Activated T-helper 1 cell treated with anti-CD3 and anti-CD28 coated beads, Interleukin-12 subunit alpha, Interleukin-12 subunit beta, Interleukin-2, Interleukin-4 antibody, amounts not matched to agents 30 ng/mL and 10 ng/mL and 1 ng/mL, durations not matched to agents 14 hours and 24 hours and 36 hours (primary cell): ENCODE results near the gene POU2AF3. TPM values are rescaled to one million over a fixed set of nuclear protein-coding genes. Genes with fewer than 3 reads are reported as not detected.
"Not testable (repeated sequence)": the region's sequence is repeated elsewhere in the genome, so short reads cannot be mapped to it uniquely, and the experiment has no call there.

Experiments
- DNase-seq: peaks from one replicate; pipeline ENCODE4 v3.0.0; 2021; ENCODE audit warnings: low spot score
- H3K27ac Mint-ChIP-seq: one replicate; pipeline ENCODE4 v1.8.0; 2021; ENCODE audit warnings: mild to moderate bottlenecking, mixed read lengths
- H3K27me3 Mint-ChIP-seq: one replicate; pipeline ENCODE4 v1.8.0; 2022; ENCODE audit warnings: mild to moderate bottlenecking, moderate library complexity, mixed read lengths; ENCODE audit not compliant: insufficient read depth
- H3K36me3 Mint-ChIP-seq: one replicate; pipeline ENCODE4 v1.8.0; 2021; ENCODE audit warnings: low read depth, mixed read lengths
- H3K4me1 Mint-ChIP-seq: one replicate; pipeline ENCODE4 v1.8.0; 2021; ENCODE audit warnings: low read depth, mixed read lengths
- H3K4me3 Mint-ChIP-seq: one replicate; pipeline ENCODE4 v1.8.0; 2021; ENCODE audit warnings: mild to moderate bottlenecking, moderate library complexity, mixed read lengths
- H3K9me3 Mint-ChIP-seq: one replicate; pipeline ENCODE4 v1.8.0; 2021; ENCODE audit warnings: mixed read lengths
- intact Hi-C: fragments of 100-400 bp; cut with micrococcal nuclease; formaldehyde crosslinking; loops from one replicate; pipeline ENCODE4 v1.15.1; 2024
- total RNA-seq: library from RNA; stranded (reverse); gene quantifications from 2 replicates; pipeline ENCODE4 v1.2.3, GENCODE V29; 2022

Gene POU2AF3
- total RNA-seq, 1 donor from 2014 or later: 0.21 TPM

DNA sequence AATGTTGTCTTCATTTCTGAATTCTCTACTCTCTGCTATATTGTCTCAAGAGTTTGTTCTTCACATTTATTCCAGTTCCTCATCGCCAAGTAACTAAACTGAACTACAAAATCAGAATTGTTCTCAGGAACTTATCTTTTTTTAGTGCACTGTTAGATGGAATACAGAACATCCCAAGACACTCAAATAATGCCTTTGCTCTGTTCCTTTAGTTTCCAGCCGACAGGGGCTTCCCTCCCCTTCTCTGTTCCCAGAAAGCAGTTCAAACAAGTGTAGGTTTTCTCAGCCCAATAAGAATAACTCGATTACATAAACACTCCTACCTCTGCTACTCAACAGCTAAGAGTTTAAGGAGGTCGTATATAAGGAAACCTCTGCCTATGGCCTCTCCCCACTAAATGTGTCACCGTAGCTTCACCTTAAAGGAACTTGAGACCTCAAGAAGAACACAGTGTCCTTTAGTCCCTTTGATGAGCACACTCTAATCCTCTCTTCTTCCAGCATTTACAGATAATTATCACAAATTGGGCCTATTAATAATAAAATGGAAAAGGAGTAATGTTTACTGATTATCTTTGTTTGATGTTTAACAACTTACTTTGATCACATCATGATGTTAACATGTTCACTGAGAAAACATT, 6.9 kb downstream of the POU2AF3 start:
- Mint-ChIP-seq H3K36me3 (no peaks in the 10 kb centered on the region), H3K4me3 (no peak overlapping the region), H3K27ac (no peak overlapping the region), H3K27me3 (peaks cover 55% of the 10 kb centered on the region), H3K4me1 (no peaks in the 10 kb centered on the region), H3K9me3 (no peaks in the 10 kb centered on the region)
- DNase-seq: no peak
- intact Hi-C loops: no loop called here

- peaks cover 54% of the 10 kb centered on the region for H3K27me3 Mint-ChIP-seq
- H3K9me3 Mint-ChIP-seq: no peaks in the 10 kb centered on the region
- no peak overlapping the region for H3K4me3 Mint-ChIP-seq
- no peak for DNase-seq
- H3K4me1 Mint-ChIP-seq: no peaks in the 10 kb centered on the region
- no peaks in the 10 kb centered on the region for H3K36me3 Mint-ChIP-seq
- H3K27ac Mint-ChIP-seq: no peak overlapping the region
- intact Hi-C loops: no loop called here
Measured at GRCh38 chr11:111305876-111306275, 7.5 kb downstream of the POU2AF3 start.

DNA sequence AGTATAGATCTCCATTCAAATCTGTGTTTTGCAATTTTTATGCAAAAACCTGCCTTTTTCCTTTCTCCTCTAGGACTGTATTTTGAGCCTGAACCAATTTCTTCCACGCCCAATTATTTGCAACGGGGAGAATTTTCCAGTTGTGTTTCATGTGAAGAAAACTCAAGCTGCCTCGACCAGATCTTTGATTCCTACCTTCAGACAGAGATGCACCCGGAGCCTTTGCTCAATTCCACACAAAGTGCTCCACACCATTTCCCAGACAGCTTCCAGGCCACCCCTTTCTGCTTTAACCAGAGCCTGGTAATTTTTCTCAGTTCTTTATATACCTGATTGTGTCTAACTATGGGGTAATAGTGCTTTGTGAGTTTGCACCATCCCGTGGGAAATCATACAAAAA, 8.0 kb downstream of the POU2AF3 start:
- no peak for DNase-seq
- no peak overlapping the region for H3K4me3 Mint-ChIP-seq
- H3K27ac Mint-ChIP-seq: no peak overlapping the region
- no peaks in the 10 kb centered on the region for H3K9me3 Mint-ChIP-seq
- no peaks in the 10 kb centered on the region for H3K36me3 Mint-ChIP-seq
- intact Hi-C loops: no loop called here
- H3K27me3 Mint-ChIP-seq: peaks cover 51% of the 10 kb centered on the region
- no peaks in the 10 kb centered on the region for H3K4me1 Mint-ChIP-seq

GRCh38 chr11:111307472-111308108, 9.2 kb downstream of the POU2AF3 start:
- no peaks in the 10 kb centered on the region for H3K4me1 Mint-ChIP-seq
- H3K9me3 Mint-ChIP-seq: no peaks in the 10 kb centered on the region
- H3K27me3 Mint-ChIP-seq: peaks cover 38% of the 10 kb centered on the region
- H3K27ac Mint-ChIP-seq: no peak overlapping the region
- H3K36me3 Mint-ChIP-seq: no peaks in the 10 kb centered on the region
- intact Hi-C loops: no loop called here
- DNase-seq: no peak
- no peak overlapping the region for H3K4me3 Mint-ChIP-seq

GRCh38 chr11:111308140-111308539, 9.8 kb downstream of the POU2AF3 start:
- DNase-seq: no peak
- Mint-ChIP-seq H3K9me3 (peaks cover 2% of the 10 kb centered on the region), H3K36me3 (no peaks in the 10 kb centered on the region), H3K4me1 (no peaks in the 10 kb centered on the region), H3K4me3 (no peak overlapping the region), H3K27ac (no peak overlapping the region), H3K27me3 (peaks cover 36% of the 10 kb centered on the region)
- intact Hi-C loops: no loop called here

GRCh38 chr11:111309215-111309915, 11.0 kb downstream of the POU2AF3 start:
- intact Hi-C loops: no loop called here
- Mint-ChIP-seq H3K27ac (no peak overlapping the region), H3K4me3 (no peak overlapping the region), H3K36me3 (no peaks in the 10 kb centered on the region), H3K9me3 (peaks cover 7% of the 10 kb centered on the region), H3K4me1 (no peaks in the 10 kb centered on the region), H3K27me3 (peaks cover 36% of the 10 kb centered on the region)
- DNase-seq: no peak

- Mint-ChIP-seq H3K4me1 (no peaks in the 10 kb centered on the region), H3K27me3 (peaks cover 35% of the 10 kb centered on the region), H3K27ac (no peak overlapping the region), H3K36me3 (no peaks in the 10 kb centered on the region), H3K9me3 (peaks cover 12% of the 10 kb centered on the region), H3K4me3 (no peak overlapping the region)
- intact Hi-C loops: no loop called here
- no peak for DNase-seq
Measured at GRCh38 chr11:111310088-111310487, 11.7 kb downstream of the POU2AF3 start.

DNA sequence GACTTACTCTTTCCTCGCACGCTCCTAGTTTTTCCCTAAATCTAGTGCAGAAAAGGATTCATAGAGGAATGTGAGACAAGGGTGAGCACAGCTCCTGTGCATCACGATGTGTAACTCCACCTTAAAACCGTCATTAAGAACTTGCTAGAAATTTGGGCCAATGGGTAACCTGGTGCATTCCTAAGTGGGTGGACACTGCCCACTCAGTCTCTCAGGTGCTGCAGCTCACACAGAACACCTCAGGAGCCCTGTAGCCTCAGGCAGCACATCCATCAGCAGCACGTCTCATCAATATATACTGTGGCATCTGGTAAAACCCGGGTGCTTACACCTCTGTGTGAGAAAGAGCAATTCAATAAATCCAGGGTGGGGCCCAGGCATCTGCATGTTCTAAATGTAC, 12.4 kb downstream of the POU2AF3 start:
- H3K27ac Mint-ChIP-seq: no peak overlapping the region
- no peak overlapping the region for H3K4me3 Mint-ChIP-seq
- H3K9me3 Mint-ChIP-seq: peaks cover 12% of the 10 kb centered on the region
- no peaks in the 10 kb centered on the region for H3K36me3 Mint-ChIP-seq
- peaks cover 34% of the 10 kb centered on the region for H3K27me3 Mint-ChIP-seq
- no peaks in the 10 kb centered on the region for H3K4me1 Mint-ChIP-seq
- intact Hi-C loops: no loop called here
- DNase-seq: no peak

DNA sequence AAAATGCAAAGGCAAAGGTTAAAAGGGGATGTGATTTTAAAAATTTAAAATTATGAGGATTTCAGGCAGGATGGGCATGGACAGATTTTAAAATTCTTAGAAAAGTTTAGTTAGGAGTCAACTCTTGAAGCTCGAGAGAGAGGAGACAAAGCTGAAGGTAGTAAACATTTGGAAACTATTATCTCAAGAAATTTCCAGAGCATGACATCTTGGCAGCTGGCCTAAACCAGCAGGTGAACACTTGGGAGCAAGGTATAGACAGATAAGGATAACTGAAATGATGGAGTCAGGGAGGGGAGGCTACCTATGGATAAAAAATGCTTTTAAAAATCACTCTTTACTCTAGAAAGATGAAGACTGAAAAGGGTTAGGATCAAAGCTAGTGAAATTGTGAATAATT, 13.7 kb downstream of the POU2AF3 start:
- Mint-ChIP-seq H3K4me1 (no peaks in the 10 kb centered on the region), H3K4me3 (no peak overlapping the region), H3K27me3 (peaks cover 32% of the 10 kb centered on the region), H3K36me3 (no peaks in the 10 kb centered on the region), H3K9me3 (peaks cover 12% of the 10 kb centered on the region), H3K27ac (no peak overlapping the region)
- intact Hi-C loops: no loop called here
- no peak for DNase-seq

GRCh38 chr11:111319296-111319695, 20.9 kb downstream of the POU2AF3 start:
- no peaks in the 10 kb centered on the region for H3K4me1 Mint-ChIP-seq
- intact Hi-C loops: no loop called here
- DNase-seq: no peak
- no peak overlapping the region for H3K4me3 Mint-ChIP-seq
- H3K27me3 Mint-ChIP-seq: peaks cover 27% of the 10 kb centered on the region
- no peak overlapping the region for H3K27ac Mint-ChIP-seq
- H3K9me3 Mint-ChIP-seq: peaks cover 6% of the 10 kb centered on the region
- H3K36me3 Mint-ChIP-seq: no peaks in the 10 kb centered on the region

GRCh38 chr11:111320199-111320598, 21.9 kb downstream of the POU2AF3 start:
- H3K27ac Mint-ChIP-seq, H3K36me3 Mint-ChIP-seq, H3K4me3 Mint-ChIP-seq, DNase-seq, intact Hi-C loops, H3K4me1 Mint-ChIP-seq, H3K9me3 Mint-ChIP-seq: not testable (repeated sequence)
- H3K27me3 Mint-ChIP-seq: peaks cover 21% of the 10 kb centered on the region

GRCh38 chr11:111320728-111321568, 22.6 kb downstream of the POU2AF3 start:
- Mint-ChIP-seq H3K27ac (no peak overlapping the region), H3K36me3 (no peaks in the 10 kb centered on the region), H3K4me3 (no peak overlapping the region), H3K9me3 (no peaks in the 10 kb centered on the region), H3K27me3 (peaks cover 15% of the 10 kb centered on the region), H3K4me1 (no peaks in the 10 kb centered on the region)
- no peak for DNase-seq
- intact Hi-C loops: no loop called here

GRCh38 chr11:111322534-111322933, 24.2 kb downstream of the POU2AF3 start:
- Mint-ChIP-seq H3K27ac (no peak overlapping the region), H3K27me3 (peaks cover 10% of the 10 kb centered on the region)
- intact Hi-C loops: no loop called here

More at GRCh38 chr11:111322534-111322933, 24.2 kb downstream of the POU2AF3 start:
- no peaks in the 10 kb centered on the region for H3K4me1 Mint-ChIP-seq
- no peaks in the 10 kb centered on the region for H3K9me3 Mint-ChIP-seq
- H3K4me3 Mint-ChIP-seq: no peak overlapping the region
- H3K36me3 Mint-ChIP-seq: no peaks in the 10 kb centered on the region
- DNase-seq: no peak
